Suppressor macrophage (primary cell): ENCODE results near the gene ACSM3.
A peak's percentile ranks its signal among the peaks of the same experiment; 100 is the strongest.
"Not testable (repeated sequence)": the region's sequence is repeated elsewhere in the genome, so short reads cannot be mapped to it uniquely, and the experiment has no call there.

Experiments used
- DNase-seq, 4 experiments: peaks; one replicate each; pipeline ENCODE4 v3.0.0-alpha.2; 2020 to 2022

The ACSM3 gene

GRCh38 chr16:20755799-20756198 is 8.0 kb upstream of the ACSM3 start:
- not testable (repeated sequence) for DNase-seq

DNA sequence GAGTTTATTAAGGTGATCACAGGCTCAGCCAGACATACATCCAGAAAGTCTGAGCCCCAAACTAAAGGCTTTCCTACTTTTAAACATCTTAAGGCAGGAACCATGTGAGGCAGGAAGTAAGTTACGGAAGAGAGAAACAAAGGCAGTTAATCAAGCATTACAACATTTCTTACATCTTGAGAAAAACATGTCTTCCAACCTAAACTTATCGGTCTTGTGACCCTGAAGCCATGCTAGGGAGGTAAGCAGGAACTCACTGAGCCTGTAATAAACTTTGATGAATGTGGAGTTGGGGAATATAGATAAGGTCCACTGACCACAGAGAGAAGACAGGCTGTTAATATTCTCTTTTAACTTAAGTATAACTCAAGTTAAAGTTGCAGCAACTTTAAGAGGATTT is 3.5 kb upstream of the ACSM3 start:
- no peak for DNase-seq

DNA sequence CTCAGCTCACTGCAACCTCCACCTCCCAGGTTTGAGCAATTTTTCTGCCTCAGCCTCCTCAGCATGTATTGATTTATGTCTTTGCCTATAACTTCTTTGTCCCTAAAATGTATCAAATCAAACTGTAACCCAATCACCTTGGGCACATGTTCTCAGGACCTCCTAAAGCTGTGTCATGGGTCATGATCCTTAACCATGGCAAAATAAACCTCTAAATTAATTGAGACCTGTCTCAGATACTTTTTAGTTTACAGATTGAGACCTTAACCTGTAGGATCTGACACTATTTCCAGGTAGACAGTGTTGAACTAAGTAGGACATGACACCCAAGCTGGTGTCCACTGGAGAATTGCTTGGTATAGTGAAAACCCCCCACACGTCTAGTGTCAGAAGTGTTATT is 2.6 kb upstream of the ACSM3 start:
- no peak for DNase-seq

DNA sequence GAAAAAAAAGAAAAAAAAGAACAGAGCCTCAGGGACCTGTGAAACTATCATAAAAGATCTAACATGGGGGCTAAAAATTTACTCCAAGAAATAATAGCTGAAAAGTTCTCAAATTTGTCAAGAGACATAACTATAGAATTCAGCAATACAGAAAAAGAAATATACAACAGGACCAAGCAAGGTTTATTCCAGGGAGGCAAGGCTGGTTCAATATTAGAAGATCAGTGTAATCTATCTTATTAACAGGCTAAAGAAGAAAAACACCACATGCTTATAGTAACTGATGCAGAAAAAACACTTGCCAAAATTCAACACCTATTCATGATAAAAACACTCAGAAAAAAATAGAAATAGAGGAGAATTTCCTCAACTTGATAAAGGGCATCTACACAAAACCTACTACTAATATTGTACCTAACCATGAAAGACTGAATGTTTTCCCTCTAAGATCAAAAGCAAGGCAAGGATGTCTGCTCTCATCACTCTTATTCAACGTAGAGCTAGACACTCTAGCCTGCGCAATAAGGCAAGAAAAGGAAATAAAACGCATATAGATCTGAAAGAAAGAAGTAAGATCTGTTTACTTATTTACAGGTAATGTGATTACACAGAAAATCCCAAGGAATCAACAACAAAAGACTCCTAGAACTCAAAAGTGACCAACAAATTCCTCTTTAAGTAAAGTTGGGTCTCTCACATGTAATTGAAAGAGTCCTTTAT is 1.2 kb upstream of the ACSM3 start:
- no peak for DNase-seq

DNA sequence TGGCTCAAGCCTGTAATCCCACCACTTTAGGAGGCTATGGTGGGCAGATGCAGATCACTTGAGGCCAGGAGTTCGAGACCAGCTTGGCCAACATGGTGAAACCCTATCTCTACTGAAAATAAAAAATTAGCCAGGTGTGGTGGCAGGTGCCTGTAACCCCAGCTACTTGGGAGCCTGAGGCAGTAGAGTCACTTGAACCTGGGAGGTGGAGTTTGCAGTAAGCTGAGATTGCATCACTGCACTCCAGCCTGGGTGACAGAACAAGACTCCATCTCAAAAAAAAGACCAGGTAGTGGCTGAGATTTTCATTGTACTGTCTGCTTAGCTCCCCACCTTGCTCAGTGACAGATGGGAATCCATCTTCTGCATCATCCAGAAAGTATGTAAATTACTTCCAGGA is 634 bp downstream of the ACSM3 start:
- not testable (repeated sequence) for DNase-seq

DNA sequence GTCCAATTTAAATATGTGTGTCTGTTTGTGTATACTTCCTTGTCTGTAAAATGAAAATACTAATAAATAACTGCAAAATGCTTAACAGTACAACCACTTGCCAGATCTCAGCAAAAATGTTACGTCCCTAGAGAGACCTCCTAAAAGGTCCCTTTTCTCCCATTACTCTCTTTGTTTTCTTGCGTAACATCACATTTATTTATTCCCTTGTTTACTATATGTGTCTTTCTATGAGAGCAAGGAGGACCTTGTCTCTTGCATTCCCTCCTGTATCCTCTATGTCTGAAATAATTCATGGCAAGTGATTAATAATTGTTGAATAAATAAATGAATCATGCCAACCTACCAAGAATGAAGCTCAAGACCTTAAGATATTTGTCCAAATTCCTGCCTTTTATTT is 1.9 kb downstream of the ACSM3 start:
- no peak for DNase-seq

GRCh38 chr16:20766294-20766693 is 2.5 kb downstream of the ACSM3 start:
- no peak for DNase-seq

- DNase-seq, result no peak
These were observed 3.8 kb downstream of the ACSM3 start for GRCh38 chr16:20767577-20767976.

DNA sequence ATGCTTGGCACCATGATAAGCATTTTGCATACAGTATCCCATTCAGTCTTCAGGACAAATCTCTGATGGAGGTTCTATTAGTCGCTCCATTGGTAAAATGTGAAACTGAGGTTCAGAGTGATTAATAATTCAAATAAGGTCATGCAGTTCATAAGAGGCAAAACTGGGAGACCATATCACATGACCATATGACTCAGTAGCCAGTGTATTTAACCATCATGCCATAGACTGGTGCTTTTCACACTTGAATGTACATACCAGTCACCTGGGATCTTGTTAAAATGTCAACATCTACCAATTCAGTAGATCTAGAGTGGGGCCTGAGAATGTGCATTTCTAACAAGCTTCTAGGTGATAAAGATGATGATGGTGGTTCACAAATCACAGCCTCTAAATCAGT is 4.3 kb downstream of the ACSM3 start:
- DNase-seq, result peak in 1 of 4 experiments; percentile 5

DNA sequence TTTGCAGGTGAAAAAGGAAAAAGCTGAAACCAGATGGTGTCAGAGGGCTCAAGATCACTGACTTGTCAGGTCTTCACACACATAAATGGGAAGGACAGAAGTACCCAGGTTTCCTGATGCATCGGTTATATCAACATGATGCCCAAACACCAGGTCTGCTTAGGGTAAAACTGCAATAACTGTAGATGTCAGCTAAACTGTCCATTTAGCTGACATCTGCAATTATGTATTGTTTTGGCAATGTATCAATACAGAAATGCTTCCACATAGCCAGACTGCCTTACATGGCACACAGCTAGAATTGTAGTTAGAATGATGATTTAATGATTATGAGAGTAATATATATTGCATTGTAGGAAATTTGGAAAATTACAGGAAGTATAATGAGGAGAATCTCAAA is 5.0 kb downstream of the ACSM3 start:
- no peak for DNase-seq

DNA sequence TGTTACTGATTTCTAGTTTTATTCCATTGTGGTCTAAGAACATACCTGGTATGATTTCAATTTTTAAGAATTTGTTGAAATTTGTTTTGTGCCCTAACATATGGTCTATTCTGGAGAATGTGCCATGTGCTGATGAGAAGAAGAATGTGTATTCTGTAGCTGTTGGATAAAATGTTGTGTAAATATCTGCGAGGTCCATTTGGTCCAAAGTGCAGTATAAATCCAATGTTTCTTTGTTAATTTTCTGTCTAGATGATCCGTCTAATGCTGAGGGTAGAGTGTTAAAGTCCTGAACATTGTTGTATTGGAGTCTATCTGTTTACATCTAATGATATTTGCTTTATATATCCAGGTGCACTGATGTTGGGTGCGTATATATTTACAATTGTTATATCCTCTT is 9.9 kb downstream of the ACSM3 start:
- DNase-seq, result no peak

GRCh38 chr16:20774703-20775362 is 11.0 kb downstream of the ACSM3 start:
- peak; percentile 69 to 83 (median 70) for DNase-seq

DNA sequence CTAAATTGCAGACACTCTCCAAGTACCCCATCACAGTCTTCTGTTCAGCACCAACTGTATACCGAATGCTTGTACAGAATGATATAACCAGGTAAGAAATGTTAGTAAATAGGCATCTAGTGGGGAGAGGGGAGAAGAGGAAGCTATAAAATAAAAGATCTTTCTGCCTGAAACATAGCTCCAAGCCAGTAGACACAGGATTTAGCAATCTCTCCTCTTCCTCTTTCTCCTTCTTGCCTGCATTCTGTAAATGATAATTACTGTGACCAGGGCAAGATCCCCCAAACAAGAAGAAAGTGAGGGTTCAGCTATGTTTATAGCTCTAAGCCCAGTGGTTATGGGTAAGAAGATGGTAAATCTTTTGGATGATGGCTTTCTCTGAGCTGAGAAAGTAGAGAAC is 17.9 kb downstream of the ACSM3 start:
- peak in 3 of 4 experiments; percentile 25 to 48 (median 34) for DNase-seq

- DNase-seq, result peak; percentile 8 to 53 (median 28)
These were observed 18.7 kb downstream of the ACSM3 start for GRCh38 chr16:20782470-20782869.

DNA sequence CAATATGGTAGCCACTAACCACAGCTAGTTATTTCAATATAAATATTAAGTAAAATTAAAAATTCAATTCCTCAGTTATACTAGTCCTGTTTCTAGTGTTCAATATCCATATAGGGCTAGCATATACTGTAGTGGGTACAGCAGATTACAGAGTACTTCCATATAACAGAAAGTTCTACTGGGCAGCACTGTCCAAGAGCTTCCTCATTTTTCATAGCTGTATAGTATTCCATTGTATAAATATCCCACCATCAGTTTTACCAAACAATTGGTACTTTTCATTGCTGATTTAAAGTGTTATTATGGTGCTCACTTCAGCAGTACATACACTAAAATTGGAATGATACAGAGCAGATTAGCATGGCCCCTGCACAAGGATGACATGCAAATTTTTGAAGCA is 20.4 kb downstream of the ACSM3 start:
- DNase-seq, result no peak

DNA sequence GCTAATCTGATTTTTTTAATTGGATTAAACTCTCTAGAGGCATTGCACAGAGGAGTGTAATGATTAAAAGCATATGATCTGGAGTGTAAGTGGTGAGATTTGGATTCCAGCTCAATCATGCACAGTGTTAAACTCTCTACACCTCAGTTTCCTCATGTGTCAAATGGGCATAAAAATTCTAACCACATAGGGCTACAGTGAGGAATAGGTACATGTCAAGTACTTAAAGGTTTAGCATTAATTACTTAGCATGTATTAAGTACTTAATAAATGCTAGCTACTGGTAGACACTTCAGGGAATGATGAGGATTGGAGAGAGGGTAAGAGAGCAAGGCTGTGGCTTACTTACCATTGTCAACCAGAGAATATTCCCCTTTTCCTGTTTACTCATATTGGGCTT is 25.3 kb downstream of the ACSM3 start:
- no peak for DNase-seq

GRCh38 chr16:20791923-20792612 is 28.3 kb downstream of the ACSM3 start:
- DNase-seq, result no peak

DNA sequence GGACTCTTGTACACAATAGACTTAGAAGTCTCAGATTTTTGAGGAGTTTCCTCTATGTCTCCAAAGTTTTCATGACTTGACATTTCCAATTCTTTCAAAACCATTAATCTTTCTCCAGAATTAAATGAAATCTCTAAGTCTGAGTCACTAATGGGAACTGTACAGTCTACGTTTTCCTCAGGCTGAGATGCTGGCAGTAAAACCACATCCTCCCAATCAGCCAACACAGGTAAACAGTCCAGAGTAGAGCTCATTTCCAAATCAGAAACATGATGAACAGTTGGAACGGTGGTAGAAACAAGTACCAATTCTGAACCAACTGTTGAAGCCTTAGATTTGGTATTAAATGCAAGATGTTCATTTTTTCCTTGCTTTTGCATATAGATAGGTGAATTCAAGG is 34.5 kb downstream of the ACSM3 start:
- no peak for DNase-seq

- peak in 2 of 4 experiments; percentile 44 to 79 for DNase-seq
These were observed 35.8 kb downstream of the ACSM3 start for GRCh38 chr16:20799599-20799998.

- no peak for DNase-seq
These were observed 37.5 kb downstream of the ACSM3 start for GRCh38 chr16:20801278-20801677.

DNA sequence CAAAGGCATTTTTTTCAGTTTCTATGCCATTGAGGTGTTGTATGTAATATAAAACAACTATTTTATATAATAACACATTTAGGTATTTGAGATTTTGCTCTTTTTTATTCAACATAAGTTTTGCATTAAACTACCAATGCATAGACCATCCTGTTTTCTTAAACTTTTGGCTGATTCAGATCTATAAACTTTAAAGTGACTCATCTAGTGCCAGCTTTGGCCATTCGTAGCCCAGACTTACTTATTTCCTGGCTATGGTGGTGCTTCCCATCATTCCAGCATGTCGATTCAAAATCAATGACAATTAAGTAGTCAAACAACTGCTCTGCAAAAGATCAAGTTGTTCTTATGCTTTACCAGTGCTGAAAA is 39.4 kb downstream of the ACSM3 start:
- no peak for DNase-seq

- no peak for DNase-seq
These were observed 39.9 kb downstream of the ACSM3 start for GRCh38 chr16:20803561-20804214.

- DNase-seq, result peak; percentile 23 to 42 (median 35)
These were observed 41.9 kb downstream of the ACSM3 start for GRCh38 chr16:20805684-20806167.
